ENCODE results near the gene MAP7.

The MAP7 gene

GRCh38 chr6:136410201-136411024 lies 139.8 kb downstream of the MAP7 start:
- no peak for DNase-seq (ENCODE audit: low read depth)
- TF ChIP-seq CTCF (IDR thresholded peaks at IDR 0.05; ENCODE audit: insufficient read depth, low read depth, low read length, missing control alignments): no peak
- no peak overlapping the region for H3K4me3 ChIP-seq (ENCODE audit: low read length)

- H3K4me3 ChIP-seq (ENCODE audit: low read length): no peak overlapping the region
- no peak for TF ChIP-seq CTCF (IDR thresholded peaks at IDR 0.05; ENCODE audit: insufficient read depth, low read depth, low read length, missing control alignments)
- peak; percentile 27 for DNase-seq (ENCODE audit: low read depth)
Observed at GRCh38 chr6:136409597-136409996, 140.6 kb downstream of the MAP7 start.

- no peak overlapping the region for H3K4me3 ChIP-seq (ENCODE audit: low read length)
- DNase-seq (ENCODE audit: low read depth): peak; percentile 45
- no peak for TF ChIP-seq CTCF (IDR thresholded peaks at IDR 0.05; ENCODE audit: insufficient read depth, low read depth, low read length, missing control alignments)
Observed at GRCh38 chr6:136408204-136408603, 142.0 kb downstream of the MAP7 start.

- DNase-seq (ENCODE audit: low read depth): no peak
- no peak for TF ChIP-seq CTCF (IDR thresholded peaks at IDR 0.05; ENCODE audit: insufficient read depth, low read depth, low read length, missing control alignments)
- no peak overlapping the region for H3K4me3 ChIP-seq (ENCODE audit: low read length)
Observed at GRCh38 chr6:136405420-136406029, 144.7 kb downstream of the MAP7 start.

GRCh38 chr6:136404627-136405419 lies 145.4 kb downstream of the MAP7 start:
- H3K4me3 ChIP-seq (ENCODE audit: low read length): no peak overlapping the region
- no peak for TF ChIP-seq CTCF (IDR thresholded peaks at IDR 0.05; ENCODE audit: insufficient read depth, low read depth, low read length, missing control alignments)
- no peak for DNase-seq (ENCODE audit: low read depth)

- H3K4me3 ChIP-seq (ENCODE audit: low read length): no peak overlapping the region
- no peak for DNase-seq (ENCODE audit: low read depth)
- no peak for TF ChIP-seq CTCF (IDR thresholded peaks at IDR 0.05; ENCODE audit: insufficient read depth, low read depth, low read length, missing control alignments)
Observed at GRCh38 chr6:136404007-136404406, 146.2 kb downstream of the MAP7 start.

Data from epithelial cell of esophagus (primary cell).